ENCODE data around the gene CFAP45. TPM values are rescaled to one million over a fixed set of nuclear protein-coding genes. Genes with fewer than 3 reads are reported as not detected.

CFAP45 gene
- total and polyA plus RNA-seq, 9 of the 15 experiments (the other 6 are each of a cell fraction or from before 2014, with no cell fraction given), result 0.65 to 2.4 (median 1.5) TPM

DNA sequence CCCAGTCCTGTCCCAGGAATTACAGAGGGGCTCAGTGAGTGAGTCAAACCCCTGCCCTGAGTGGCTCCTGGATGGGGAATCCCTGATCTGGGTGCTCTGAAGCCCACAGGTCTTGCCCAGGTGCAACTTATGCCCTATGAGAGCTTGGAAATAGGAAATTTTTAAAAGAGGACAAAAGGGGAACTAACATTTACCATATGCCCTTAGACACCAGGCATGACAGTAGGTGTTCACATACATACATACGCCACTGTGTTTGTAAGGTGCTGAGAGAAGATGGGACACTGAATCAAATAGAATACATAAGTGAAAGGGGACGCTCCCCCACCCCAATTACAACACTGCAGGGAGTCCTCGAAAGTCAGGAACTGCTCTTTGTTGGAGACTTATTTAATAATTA is 1.4 kb downstream of the CFAP45 start (continued):
- TF ChIP-seq YY1 (IDR thresholded peaks at IDR 0.05; ENCODE audit: borderline replicate concordance in 1 of 3, control insufficient read depth in 1 of 3, extremely low read depth in 1 of 3, insufficient read depth in 3 of 3, insufficient read length in 1 of 3, insufficient replicate concordance in 2 of 3, low read depth in 1 of 3, low read length in 2 of 3), result no peak
- no peak for TF ChIP-seq ZNF316 (IDR thresholded peaks at IDR 0.05)
- TF ChIP-seq MEF2A (IDR thresholded peaks at IDR 0.05; ENCODE audit: control insufficient read depth, low read depth, low read length), result no peak
- TF ChIP-seq, protein P1, sequence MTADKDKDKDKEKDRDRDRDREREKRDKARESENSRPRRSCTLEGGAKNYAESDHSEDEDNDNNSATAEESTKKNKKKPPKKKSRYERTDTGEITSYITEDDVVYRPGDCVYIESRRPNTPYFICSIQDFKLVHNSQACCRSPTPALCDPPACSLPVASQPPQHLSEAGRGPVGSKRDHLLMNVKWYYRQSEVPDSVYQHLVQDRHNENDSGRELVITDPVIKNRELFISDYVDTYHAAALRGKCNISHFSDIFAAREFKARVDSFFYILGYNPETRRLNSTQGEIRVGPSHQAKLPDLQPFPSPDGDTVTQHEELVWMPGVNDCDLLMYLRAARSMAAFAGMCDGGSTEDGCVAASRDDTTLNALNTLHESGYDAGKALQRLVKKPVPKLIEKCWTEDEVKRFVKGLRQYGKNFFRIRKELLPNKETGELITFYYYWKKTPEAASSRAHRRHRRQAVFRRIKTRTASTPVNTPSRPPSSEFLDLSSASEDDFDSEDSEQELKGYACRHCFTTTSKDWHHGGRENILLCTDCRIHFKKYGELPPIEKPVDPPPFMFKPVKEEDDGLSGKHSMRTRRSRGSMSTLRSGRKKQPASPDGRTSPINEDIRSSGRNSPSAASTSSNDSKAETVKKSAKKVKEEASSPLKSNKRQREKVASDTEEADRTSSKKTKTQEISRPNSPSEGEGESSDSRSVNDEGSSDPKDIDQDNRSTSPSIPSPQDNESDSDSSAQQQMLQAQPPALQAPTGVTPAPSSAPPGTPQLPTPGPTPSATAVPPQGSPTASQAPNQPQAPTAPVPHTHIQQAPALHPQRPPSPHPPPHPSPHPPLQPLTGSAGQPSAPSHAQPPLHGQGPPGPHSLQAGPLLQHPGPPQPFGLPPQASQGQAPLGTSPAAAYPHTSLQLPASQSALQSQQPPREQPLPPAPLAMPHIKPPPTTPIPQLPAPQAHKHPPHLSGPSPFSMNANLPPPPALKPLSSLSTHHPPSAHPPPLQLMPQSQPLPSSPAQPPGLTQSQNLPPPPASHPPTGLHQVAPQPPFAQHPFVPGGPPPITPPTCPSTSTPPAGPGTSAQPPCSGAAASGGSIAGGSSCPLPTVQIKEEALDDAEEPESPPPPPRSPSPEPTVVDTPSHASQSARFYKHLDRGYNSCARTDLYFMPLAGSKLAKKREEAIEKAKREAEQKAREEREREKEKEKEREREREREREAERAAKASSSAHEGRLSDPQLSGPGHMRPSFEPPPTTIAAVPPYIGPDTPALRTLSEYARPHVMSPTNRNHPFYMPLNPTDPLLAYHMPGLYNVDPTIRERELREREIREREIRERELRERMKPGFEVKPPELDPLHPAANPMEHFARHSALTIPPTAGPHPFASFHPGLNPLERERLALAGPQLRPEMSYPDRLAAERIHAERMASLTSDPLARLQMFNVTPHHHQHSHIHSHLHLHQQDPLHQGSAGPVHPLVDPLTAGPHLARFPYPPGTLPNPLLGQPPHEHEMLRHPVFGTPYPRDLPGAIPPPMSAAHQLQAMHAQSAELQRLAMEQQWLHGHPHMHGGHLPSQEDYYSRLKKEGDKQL (CRISPR knock-in tag; IDR thresholded peaks at IDR 0.05; ENCODE audit: borderline replicate concordance), result no peak
- no peak for TF ChIP-seq PTBP1 (IDR thresholded peaks at IDR 0.05; ENCODE audit: low read depth, low read length)

All from K562 (cell line).